GM21825 (cell line): ENCODE data around the gene LITAFD.

Experiments
- ATAC-seq: cut with Tn5 transposase; IDR thresholded peaks from one replicate; pipeline ENCODE4 v1.9.1; 2021; ENCODE audit warnings: mild to moderate bottlenecking, moderate library complexity; ENCODE audit not compliant: unreplicated experiment

LITAFD gene

DNA sequence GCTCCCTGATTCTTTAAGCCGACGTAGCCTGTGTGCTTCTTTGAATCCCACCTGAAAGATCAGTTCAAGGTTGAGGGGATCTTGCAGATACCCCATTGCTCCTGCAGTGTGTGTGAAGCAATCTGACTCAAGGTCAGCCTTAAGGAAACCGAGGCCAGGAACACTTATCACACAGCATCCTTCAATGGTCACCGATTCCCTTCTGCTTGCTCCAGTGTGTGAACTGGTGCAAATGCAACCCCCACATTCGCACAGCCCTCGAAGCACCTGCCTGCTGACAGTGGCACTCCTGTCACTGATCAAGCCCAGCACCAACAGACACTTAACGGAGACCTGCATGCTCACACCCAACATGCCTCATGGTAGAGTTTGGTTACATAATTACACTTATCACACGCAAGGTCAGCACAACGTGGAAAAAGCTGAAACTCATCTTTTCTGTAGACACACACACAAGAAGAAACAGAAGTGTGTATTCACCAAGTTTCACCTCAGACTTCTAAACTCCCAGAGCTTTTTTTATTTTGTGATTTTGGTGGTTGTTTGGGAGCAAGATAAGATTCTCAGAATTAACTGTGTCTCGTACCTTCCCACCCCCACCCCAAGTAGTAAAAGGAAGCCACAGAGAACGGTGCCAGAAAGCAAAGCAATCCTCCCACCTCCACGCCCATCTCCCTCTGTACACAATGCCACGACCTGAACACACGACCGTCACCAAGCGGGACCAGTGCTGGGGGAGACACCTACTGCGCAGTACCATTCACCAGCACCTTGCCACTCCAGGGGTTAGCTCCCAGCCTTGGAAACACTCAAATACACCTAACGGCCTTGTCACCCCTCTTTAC, 37.2 kb downstream of the LITAFD start:
- ATAC-seq: no peak

DNA sequence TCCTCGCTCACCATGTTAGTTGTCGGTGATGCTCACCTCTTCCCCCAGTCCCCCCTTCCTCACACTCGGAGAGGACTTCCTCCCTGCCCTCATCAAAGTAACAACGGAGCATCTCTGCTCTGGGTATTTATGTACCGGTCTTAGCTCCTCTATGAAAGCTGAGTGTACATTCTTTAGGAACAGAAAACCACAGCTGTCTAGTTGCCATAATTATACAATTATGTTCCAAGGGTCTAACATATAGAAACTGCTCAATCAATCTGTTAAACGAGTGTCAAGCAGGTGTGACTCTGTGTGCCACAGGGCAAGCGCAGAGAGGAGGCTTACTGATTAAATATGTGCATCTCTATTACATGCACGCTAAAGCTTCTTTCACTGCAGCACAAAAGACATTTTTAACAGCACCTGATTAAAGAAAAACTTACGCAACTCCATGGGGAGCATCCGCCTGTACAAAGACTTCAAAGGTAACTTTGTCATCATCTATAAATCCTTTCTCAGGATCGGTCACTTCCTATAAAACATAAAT, 37.8 kb downstream of the LITAFD start:
- no peak for ATAC-seq

DNA sequence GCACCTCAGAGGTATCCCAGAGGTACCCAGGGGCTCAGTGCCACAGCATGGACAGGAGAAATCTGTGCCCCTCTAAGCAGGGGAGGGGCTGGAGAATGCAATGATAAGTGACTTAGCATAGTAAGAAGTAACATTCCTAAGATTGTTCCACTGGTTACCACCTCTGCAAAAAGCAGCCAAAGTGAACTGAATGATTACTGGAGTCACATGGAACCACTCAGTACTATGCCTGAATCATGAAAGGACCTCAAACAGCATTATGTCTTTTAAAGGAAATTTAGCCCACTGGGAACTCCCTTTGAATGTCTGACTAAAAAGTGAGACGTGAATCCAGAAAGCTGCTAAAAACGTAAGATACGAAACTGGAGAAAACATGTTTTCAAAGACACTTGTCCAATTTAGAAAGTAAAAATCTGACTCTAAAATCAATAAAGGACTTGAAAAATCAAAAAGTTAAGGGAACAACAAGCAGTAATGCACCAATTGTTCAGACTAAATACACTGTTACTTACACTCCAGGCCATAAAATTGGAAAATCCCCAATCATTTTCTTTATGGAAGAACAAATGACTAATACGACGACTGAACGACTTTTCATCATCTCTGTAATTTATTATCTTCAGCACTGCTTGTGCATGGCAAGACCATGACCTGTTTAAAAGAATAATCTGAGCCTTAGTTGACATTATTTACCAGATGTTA, 38.6 kb downstream of the LITAFD start:
- ATAC-seq: no peak

DNA sequence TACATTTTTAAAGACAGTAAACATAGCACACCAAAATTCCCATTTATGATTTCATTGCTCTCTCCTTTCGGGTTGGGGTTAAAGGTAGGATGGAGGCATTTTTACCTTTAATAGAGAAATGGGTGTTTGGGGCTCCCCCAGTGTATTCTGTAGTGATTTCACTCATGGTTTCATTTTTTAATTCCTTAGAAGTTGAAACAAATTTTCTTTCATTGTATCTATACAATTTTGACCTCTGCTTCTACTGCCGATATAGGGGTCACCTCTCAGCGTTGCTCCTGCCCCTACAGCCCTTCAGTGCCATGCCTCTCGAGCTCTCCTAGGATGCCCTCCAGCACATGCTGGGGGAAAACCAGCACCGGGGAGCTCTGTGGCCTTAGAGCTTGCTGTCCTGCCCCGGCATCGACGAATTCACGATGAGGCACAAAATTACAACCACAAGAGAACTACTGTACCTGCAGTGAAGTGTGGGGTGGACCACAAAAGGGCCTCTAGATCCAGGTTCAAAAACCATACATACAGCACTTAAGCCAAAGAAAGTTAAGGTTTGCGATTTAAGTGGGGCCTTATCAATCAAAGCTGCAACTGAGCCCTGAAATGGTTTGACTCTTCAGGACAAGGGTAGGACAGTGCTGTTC, 39.3 kb downstream of the LITAFD start:
- no peak for ATAC-seq

DNA sequence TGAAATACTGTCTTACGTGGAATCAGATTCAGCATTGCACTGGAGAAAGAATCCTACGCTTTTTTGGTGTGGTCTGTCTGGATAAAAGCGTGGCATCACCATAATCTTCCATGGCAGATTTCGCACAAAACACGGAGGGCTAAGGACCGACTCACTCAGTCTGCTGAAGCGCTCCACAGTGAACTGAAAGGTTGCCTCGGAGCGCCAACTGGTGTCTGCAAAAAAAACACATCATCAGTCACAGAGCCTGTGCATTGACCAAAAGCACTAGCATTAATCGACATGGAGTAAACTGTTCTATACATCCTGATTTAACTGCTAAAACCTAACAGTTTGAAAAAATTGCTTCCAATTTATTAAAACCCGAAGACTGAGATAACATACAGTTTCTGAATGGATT, 41.0 kb downstream of the LITAFD start:
- ATAC-seq: no peak

DNA sequence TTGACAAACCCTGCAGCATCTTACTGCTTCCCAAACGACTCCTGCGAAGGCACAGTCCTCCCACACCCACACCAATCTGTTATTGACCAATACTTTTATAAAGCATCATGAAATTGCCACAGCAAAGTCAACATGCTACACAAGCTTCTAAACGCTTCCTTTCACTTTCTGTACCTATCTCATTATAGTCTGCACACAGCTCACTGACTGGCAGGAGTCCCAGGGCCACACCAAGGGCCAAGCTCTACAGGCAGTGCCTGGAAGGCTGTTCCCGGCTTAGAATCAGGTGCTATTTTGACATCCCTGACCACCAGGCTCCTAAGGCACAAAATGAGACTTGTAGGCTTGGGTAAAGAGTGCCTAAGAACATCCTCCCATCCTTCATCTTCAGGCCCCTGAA, 42.1 kb downstream of the LITAFD start:
- ATAC-seq: no peak

DNA sequence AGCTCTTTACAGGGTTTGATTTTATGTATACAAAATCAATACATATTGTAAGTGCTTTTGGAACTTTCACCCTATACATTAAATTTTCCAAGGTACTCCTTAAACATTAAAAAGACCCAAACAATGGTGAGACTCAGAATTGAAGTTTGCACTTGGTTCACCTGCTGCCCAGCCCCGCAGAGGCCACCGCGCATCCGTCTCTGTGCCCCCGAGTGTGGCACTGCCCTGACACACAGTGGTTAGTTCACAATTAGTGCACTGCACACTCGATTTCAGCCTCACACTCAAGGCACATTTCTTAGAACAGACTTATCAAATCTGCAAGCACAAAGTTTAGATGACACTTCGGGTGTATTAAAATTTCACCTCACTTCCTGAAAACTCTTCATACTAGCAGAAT, 43.3 kb downstream of the LITAFD start:
- no peak for ATAC-seq

DNA sequence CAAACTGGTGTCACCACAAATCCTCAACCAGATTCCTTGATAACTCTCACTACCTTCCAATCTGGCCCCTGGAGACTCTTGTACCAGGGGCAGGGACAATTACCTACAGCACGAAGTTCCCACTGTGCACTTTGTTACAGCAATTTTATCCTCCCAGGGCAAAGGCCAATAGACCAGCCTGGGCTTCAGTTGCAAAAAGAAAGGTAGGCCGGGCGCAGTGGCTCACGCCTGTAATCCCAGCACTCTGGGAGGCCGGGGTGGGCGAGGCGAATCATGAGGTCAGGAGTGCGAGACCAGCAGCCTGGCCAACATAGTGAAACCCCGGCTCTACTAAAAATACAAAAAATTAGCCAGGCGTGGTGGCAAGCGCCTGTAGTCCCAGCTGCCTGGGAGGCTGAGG, 44.7 kb downstream of the LITAFD start:
- no peak for ATAC-seq

DNA sequence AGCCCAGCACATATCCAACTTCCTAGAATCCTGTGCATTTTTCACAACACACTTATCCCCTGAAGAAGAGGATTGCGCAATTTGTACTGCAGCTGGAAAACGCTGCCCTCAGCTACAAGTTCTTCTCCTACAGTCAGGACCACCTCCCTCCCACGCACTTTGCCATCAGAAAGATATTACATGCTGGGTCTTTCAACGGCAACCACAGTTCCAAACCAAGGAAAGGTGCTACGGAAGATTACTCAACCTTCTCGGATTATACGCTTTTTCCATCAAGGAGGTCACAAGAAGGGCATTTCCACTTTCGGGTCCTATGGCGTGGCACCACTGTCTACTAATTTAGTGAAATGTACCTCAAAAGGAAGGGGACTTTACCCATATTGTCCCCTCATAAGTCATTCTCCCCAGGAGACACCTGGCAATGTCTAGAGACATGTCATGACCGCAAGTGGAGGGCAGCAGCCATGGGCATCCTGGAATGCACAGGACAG, 46.4 kb downstream of the LITAFD start:
- ATAC-seq: no peak

DNA sequence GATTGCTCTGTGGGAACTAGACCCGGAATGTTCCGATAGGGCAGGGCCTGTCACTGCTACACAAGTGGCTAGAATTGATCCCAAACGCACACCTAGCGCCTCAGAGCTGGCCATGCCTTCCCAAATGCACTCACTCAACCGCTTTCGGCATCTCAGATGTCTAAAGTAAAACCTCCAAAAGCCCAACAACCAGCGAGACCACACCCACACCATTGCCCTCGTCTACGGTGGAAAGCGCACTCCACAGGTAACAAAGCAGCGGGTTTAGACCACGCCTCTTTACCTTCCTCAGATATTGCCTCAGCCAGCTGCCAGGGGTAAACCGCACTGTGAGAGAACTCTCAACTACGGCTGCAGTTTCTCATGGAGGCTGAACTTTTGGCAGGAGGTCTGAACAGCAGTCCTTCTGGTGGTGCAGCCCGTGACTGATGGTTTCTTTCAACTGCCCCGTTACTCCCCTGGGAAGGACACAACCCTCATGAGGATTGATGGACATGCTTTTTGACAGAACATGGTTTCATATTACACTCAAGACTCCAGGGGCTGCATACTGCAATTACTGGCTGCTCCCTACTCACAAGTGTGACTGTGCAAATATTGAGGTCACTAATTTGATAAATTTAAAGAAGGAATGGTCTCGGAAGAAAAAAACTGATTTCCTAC, 47.1 kb downstream of the LITAFD start:
- ATAC-seq: no peak

DNA sequence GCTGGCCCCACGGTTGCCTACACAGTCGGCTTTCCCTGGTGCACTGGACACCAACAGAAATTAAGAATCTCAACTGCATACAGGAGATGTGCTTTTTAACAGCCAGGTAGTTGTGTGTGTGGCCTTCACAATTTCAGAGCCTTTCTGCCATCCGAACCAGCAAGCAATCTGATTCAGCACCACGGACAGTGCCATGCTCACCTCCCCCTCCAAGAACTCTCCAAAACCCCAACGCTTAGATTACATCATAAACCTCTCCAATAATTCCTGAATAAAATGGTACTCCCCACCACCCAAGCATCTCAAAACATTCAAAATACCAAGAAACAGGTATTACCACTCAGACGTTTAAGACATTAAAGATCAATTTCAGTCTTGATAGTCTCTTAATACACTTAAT, 49.7 kb downstream of the LITAFD start:
- no peak for ATAC-seq

DNA sequence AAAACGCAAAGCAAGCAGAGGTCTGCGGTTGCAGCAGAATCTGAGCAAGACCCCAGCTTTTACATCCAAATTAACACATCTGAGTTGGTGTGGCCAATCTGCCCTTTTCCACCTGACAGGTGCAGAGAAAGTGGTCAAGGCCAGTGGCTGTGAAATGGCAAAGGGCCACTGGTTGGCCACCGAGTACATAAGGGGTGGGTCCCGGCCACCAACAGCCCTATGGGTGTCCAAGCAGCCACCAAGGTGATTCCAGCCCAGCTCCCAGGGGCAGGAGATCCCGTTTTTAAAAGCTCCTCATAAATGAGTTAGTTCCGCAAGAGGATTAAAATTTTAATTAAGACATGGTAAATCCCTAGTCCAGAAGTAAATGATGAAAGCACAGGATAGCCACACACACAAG, 52.5 kb downstream of the LITAFD start:
- ATAC-seq: no peak
